Femur (tissue), 1 donor: Measurements from ENCODE around the gene TSEN54.
"Not testable (repeated sequence)": the region's sequence is repeated elsewhere in the genome, so short reads cannot be mapped to it uniquely, and the experiment has no call there.

Experiments used
- DNase-seq: peaks from one replicate; pipeline ENCODE4 v3.0.0-alpha.2; 2017

TSEN54 gene

DNA sequence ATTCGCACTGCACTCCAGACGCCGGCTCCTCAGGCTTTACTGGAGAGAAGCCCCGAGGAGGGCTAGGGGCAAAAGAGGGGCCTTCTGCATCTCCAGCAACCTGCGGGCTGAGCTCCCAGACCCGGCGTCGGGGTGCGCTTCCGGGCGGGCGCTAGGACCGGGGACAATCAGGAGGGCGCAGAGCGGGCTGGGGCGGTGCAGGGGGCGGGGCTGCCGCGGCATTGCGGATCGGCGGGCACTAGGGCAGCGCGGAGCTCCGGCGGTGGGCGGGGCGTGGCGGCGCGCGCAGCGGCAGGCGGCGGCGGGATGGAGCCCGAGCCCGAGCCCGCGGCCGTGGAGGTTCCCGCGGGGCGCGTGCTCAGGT, at the start of gene TSEN54:
Gene TSEN54, plus strand, starts transcription at position 274 of the 364 bp plus-strand sequence. Its CDS starts 33 bp downstream, at position 307.
- DNase-seq, result peak; percentile 96

GRCh38 chr17:75468291-75468754, 48.0 kb upstream of the TSEN54 start:
- DNase-seq, result no peak

- DNase-seq, result no peak
Measured at GRCh38 chr17:75468779-75469373, 47.5 kb upstream of the TSEN54 start.

DNA sequence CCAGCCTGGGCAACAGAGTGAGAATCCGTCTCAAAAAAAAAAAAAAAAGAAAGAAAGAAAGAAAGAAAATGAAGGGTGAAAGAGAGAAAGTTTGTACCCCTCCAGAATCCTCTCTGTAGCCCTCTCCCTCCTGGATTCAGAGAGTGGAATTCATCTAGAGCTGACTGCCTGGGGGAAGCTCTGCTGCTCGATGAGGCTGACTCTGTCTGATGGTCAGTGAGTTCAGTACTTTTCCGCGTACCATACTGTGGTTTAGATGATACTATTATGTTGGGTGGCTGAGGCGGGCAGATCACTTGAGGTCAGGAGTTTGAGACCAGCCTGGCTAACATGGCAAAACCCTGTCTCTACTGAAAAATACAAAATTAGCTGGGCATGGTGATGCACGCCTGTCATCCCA, 45.1 kb upstream of the TSEN54 start:
- DNase-seq, result no peak

DNA sequence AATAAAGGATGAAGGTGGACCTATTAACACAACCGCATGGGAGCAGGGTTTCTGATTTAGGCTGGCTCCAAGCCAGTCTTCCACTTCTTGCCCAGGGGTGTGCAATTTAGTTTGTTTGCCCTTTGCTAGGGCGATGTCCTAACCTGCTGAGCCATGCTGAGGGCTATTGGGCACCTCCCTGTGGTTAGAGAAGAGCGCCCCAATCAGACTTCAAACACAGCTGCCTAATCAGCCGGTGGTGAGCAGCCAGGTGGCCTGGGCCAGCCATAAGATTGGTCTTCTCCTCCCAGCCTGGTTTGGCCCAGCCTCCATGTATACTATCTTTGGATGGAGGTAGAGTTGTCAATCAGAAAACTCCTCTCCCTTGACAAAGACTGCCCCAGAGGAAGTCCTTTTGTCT, 44.2 kb upstream of the TSEN54 start:
- DNase-seq, result no peak

GRCh38 chr17:75473246-75473645, 43.1 kb upstream of the TSEN54 start:
- no peak for DNase-seq

DNA sequence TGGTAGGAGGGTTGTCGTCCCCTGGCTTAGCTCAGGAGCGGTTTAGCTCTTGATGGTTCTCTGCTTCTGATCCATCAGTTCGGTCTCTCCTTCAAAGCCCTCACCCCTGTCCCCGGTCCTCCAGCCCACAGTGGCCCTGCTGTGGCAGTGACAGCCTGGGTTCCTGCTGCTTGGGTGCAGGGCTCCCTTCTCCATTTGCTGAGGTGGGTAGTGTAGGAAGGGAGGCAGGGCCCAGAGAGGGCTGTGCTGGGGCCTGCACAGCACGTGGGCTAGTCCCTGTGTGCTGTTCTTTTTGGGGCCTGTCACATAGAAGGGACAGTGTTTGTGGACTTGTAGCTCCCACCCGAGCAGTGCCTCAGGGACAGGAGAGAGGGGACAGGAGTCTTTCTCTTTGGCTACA, 41.6 kb upstream of the TSEN54 start:
- no peak for DNase-seq

DNA sequence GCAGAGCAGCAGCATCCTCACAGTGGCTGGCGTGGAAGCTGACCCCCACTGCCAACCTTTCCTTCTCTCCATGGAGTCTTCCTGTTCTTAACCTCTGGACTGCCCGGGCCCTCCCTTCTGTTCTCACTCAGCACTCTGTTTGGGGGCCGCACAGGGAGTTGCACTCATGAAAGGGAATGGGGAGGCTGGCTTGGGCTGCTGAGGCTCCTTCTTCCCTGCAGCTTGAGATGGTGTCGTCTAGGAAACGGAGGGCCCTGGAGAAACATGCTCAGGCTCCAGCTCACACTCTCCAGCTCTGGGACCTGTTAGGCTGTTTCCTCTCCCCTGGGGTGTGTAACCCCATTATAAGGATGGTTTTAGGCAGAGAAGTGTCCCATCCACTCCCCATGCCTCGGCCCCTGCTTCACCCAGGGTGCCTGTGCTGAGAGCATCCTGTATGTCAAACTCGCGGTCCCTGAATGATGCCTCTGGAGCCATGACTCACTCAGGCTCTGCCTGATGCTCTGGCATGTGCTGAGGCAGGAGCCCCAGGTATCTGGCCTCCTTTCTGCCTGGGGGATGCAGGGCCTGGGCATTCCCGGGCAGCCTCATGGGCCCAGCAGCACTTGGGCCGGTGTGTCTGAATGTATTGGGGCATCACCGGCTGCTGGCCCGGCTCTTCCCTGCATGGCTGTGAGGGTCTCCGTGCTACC, 41.0 kb upstream of the TSEN54 start:
- DNase-seq, result no peak

- DNase-seq, result peak; percentile 80
Measured at GRCh38 chr17:75475851-75476250, 40.5 kb upstream of the TSEN54 start.

DNA sequence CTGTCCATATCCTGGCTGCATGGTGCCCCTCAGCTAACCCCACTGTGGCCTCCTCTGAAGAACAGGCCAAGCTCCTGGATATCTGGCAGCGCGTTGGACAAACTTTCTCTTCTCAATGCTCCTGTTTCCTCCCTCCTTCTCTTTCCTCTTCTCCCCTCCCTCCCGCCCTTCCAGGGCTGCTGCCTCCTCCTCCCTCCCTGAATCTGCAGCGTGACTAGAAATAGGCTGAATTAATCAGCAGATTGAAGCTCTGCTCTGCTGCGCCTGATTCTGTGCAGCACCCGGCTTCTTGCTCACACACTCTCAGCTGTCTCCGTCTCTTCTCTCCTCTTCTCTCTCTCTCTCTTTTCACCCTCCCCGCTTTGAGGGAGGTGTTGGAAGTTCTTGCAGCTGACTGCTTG, 40.1 kb upstream of the TSEN54 start:
- DNase-seq, result peak; percentile 71

DNA sequence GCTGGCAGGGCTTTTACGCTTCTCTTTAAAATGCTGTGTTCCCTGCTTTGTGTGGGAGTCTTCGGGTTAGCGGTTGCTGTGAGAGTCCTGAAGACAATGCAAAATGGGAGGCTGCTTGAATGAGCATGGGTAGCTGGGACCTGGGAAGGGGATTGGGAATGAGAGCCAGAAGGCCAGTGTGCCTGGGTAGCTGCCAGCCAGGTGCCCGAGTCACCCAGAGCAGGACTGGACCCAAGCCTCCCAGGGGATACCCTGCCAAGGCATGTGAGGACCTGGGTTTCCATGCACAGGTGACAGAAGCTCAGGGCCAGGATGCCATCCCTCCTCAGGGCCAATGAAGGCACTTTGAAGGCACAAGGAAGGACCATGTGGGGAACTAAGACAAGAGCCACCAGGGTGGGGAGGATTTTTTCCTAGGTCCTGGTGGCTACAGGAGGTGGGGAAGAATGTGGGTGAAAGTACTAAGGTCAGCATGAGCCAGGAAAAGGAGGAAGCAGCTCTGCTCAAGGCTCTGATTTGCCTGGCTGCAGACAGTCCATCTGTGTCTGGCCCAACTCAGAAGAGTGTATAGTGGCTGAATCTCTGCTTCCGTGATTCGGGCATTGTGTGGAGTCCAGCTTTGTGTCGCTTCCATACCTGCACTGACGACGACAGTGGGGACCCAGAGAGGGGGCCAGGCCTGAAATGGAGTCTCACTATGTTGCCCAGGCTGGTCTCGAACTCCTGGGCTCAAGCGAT, 39.4 kb upstream of the TSEN54 start:
- DNase-seq, result no peak

- DNase-seq, result not testable (repeated sequence)
Measured at GRCh38 chr17:75477490-75477862, 38.9 kb upstream of the TSEN54 start.

- no peak for DNase-seq
Measured at GRCh38 chr17:75478508-75478907, 37.8 kb upstream of the TSEN54 start.

- peak; percentile 48 for DNase-seq
Measured at GRCh38 chr17:75480281-75480680, 36.0 kb upstream of the TSEN54 start.

GRCh38 chr17:75481194-75482068, 34.9 kb upstream of the TSEN54 start:
- no peak for DNase-seq

- no peak for DNase-seq
Measured at GRCh38 chr17:75482098-75482942, 34.0 kb upstream of the TSEN54 start.

DNA sequence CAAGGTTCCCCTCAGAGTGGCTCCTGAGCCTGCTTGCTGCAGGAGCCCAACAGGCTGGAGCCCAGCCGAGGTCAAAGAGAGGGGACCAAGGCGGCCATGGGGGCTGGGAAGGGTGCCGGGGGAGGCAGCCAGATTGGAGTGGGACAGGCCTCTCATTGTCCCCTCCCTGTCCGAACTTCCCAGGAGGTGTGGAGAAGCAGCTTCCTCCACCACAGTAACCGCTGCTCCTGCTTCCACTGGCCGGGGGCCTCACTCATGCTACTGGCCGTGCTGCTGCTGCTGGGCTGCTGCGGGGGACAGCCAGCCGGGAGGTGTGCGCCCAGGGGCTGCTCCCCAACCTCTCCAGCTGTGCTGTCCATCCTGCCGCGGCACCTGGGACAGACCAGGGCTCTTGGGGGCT, 30.6 kb upstream of the TSEN54 start:
- DNase-seq, result no peak

GRCh38 chr17:75486151-75486550, 30.2 kb upstream of the TSEN54 start:
- no peak for DNase-seq

GRCh38 chr17:75486951-75487350, 29.4 kb upstream of the TSEN54 start:
- DNase-seq, result no peak

GRCh38 chr17:75487351-75488070, 28.8 kb upstream of the TSEN54 start:
- peak; percentile 59 for DNase-seq
